PC-3 (cell line): ENCODE measurements around the gene CBX7.
"Not testable (repeated sequence)": the region's sequence is repeated elsewhere in the genome, so short reads cannot be mapped to it uniquely, and the experiment has no call there.

Source experiments
- EZH2 ChIP-seq: fragments of 300-600 bp; sonication (generic); IDR thresholded peaks from one replicate; pipeline ENCODE4 v1.6.1; 2017; ENCODE audit warnings: antibody characterized with exemption, mild to moderate bottlenecking, low read length; ENCODE audit not compliant: unreplicated experiment
- EZH2phosphoT487 ChIP-seq: fragments of 300-600 bp; sonication (generic); IDR thresholded peaks from 2 replicates; pipeline ENCODE4 v1.6.1; 2018; ENCODE audit warnings: mild to moderate bottlenecking, antibody characterized with exemption, low read length, borderline replicate concordance
- TF ChIP-seq, protein P1 (sequence below): fragments of 300-600 bp; sonication (generic); conservative IDR thresholded peaks from 2 replicates; pipeline ENCODE4 v1.5.1; 2017; ENCODE audit warnings: antibody characterized with exemption, low read depth, mild to moderate bottlenecking, low read length

DNA sequence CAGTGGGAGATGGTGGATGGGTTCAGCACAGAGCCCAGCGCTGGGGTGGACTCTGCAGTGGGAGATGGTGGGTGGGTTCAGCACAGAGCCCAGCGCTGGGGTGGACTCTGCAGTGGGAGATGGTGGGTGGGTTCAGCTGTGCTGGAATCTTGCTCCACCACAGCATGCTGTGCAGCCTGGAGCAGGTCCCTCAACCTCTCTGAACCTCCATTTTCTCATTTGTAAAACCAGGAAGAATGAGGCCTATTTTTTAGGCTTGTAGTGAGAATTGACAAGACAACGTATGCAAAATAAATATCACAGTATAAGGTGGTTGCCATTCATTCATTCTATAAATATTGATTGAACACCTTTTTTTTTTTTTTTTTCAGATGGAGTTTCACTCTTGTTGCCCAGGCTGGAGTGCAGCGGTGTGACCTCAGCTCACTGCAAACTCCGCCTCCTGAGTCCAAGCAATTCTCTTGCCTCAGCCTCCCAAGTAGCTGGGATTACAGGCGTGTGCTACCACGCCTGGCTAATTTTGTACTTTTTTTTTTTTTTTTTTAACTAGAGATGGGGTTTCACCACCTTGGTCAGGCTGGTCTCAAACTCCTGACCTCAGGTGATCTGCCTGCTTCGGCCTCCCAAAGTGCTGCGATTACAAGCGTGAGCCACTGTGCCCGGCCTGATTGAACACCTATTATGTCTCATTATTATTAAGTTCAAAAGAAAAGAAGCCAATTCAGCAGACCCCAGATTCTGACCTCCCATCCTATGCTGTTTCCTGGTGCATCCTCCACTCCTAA is 20.0 kb upstream of the CBX7 start:
- TF ChIP-seq, protein P1, sequence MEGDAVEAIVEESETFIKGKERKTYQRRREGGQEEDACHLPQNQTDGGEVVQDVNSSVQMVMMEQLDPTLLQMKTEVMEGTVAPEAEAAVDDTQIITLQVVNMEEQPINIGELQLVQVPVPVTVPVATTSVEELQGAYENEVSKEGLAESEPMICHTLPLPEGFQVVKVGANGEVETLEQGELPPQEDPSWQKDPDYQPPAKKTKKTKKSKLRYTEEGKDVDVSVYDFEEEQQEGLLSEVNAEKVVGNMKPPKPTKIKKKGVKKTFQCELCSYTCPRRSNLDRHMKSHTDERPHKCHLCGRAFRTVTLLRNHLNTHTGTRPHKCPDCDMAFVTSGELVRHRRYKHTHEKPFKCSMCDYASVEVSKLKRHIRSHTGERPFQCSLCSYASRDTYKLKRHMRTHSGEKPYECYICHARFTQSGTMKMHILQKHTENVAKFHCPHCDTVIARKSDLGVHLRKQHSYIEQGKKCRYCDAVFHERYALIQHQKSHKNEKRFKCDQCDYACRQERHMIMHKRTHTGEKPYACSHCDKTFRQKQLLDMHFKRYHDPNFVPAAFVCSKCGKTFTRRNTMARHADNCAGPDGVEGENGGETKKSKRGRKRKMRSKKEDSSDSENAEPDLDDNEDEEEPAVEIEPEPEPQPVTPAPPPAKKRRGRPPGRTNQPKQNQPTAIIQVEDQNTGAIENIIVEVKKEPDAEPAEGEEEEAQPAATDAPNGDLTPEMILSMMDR, result not testable (repeated sequence)
- TF ChIP-seq EZH2, EZH2phosphoT487: not testable (repeated sequence)
